ENCODE data around the gene CACNG8.
A peak's percentile ranks its signal among the peaks of the same experiment; 100 is the strongest.
"Not testable (repeated sequence)": the region's sequence is repeated elsewhere in the genome, so short reads cannot be mapped to it uniquely, and the experiment has no call there.

CACNG8 gene

GRCh38 chr19:53994811-53995210 is 32.1 kb downstream of the CACNG8 start:
- no peak for DNase-seq

GRCh38 chr19:53998223-53998622 is 35.5 kb downstream of the CACNG8 start:
- DNase-seq, result no peak

- DNase-seq, result no peak
Observed at GRCh38 chr19:53999694-54000093, 37.0 kb downstream of the CACNG8 start.

GRCh38 chr19:54001496-54001895 is 38.8 kb downstream of the CACNG8 start:
- no peak for DNase-seq

- DNase-seq, result no peak
Observed at GRCh38 chr19:54002495-54003315, 40.0 kb downstream of the CACNG8 start.

GRCh38 chr19:54009440-54009839 is 46.7 kb downstream of the CACNG8 start:
- DNase-seq, result no peak

GRCh38 chr19:54010474-54010873 is 47.7 kb downstream of the CACNG8 start:
- no peak for DNase-seq

GRCh38 chr19:54011507-54012211 is 48.9 kb downstream of the CACNG8 start:
- no peak for DNase-seq

GRCh38 chr19:54013866-54014265 is 51.1 kb downstream of the CACNG8 start:
- DNase-seq, result no peak

- no peak for DNase-seq
Observed at GRCh38 chr19:54014920-54015560, 52.3 kb downstream of the CACNG8 start.

GRCh38 chr19:54017261-54017660 is 54.5 kb downstream of the CACNG8 start:
- no peak for DNase-seq

GRCh38 chr19:54021363-54021762 is 58.6 kb downstream of the CACNG8 start:
- no peak for DNase-seq

GRCh38 chr19:54021932-54022331 is 59.2 kb downstream of the CACNG8 start:
- DNase-seq, result no peak

- no peak for DNase-seq
Observed at GRCh38 chr19:54023191-54023590, 60.5 kb downstream of the CACNG8 start.

- no peak for DNase-seq
Observed at GRCh38 chr19:54024660-54025059, 61.9 kb downstream of the CACNG8 start.

GRCh38 chr19:54026656-54027055 is 63.9 kb downstream of the CACNG8 start:
- DNase-seq, result no peak

- no peak for DNase-seq
Observed at GRCh38 chr19:54029301-54029700, 66.6 kb downstream of the CACNG8 start.

- peak; percentile 7 for DNase-seq
Observed at GRCh38 chr19:54029930-54030490, 67.3 kb downstream of the CACNG8 start.

- DNase-seq, result no peak
Observed at GRCh38 chr19:54030895-54031586, 68.3 kb downstream of the CACNG8 start.

GRCh38 chr19:54035215-54036178 is 72.8 kb downstream of the CACNG8 start:
- DNase-seq, result no peak

- not testable (repeated sequence) for DNase-seq
Observed at GRCh38 chr19:54036542-54036941, 73.8 kb downstream of the CACNG8 start.

Data from COR-L47 (cell line).